ENCODE results near the gene SLC29A3.

SLC29A3 gene

DNA sequence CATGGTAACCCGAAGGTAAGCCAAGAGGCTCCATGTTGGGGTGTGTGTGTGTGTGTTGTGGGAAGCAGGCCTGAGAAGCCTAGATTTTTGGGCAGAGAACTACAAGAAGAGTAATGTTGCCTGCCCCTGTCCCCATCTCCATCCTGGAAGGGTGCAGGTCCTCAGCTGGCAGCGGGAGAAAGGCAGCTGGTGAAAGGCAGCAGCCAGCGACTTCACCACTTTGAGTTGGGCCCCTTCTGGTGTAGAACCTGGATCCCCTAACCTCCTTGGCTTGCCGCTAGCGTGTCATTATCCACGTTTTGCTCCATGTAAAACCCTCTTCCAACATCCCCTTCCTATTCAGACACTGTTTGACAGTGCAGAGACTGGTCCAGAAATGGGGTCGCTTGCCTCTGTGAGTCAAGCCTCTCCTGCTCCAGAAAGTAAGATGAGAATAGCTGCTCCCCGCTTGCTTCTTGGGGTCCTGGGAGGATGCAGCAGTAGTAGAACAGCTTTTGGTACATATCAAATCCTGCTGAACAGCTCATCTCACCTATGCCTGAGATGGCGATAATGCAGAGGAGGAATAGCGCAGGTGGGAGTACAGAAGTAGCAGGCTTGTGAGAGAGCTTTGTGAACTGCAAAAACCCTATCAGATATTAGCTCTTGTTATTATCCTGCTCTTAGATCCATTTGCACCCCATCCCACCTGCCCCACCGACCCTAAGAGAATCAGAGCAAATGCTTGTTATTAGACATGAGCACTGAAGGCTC lies 55.6 kb downstream of the SLC29A3 start:
- DNase-seq, result no peak

DNA sequence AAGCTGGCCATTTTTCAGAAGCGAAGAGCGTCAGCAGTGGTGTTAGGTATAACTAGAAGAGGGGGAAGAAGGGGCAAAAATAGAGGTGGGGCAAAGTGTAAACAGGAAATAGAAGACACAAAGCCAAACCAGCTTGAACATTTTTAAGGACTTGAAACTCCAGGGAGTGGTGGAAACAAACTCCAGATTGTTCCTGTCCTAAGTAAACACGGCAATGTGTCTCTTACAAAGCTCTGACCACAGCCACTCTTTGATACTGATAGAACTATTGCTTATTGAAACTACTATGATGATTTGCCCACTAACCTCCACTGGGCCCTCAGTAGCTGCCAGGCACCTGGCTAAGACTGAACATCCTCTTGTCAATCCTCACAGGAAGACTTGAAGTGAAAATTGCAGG lies 56.9 kb downstream of the SLC29A3 start:
- no peak for DNase-seq

GRCh38 chr10:71378336-71379117 lies 59.5 kb downstream of the SLC29A3 start:
- no peak for DNase-seq

DNA sequence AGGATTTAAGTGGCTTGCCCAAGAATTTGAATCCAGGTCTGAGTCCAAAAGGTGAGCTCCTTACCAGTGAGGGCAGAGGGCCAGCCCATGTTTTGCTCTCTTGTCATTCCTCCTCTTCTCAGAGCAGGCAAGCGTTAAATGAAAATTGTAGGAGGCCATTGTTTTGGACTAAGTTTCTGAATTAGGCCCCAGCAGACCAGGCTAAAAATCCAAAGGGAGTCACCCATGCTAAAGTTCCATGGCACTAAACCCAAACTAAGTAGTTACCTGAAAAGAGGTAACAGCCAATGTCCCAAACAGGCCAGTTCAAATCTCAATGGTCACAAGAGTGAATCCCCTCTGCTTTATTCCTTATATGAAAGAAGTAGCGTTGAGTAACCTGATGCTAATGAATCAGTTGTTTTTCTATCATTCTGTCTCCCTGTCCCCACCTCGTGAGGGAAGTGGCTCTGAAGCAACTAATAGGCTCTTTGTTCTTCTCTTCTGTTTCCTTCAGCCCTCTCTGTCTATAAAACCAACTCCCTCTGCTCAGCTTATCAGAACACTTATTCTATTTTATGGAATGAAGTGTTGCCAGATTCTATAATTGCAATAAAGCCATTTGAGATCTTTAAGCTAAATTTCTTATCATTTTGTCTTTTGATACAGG lies 60.2 kb downstream of the SLC29A3 start:
- no peak for DNase-seq

- no peak for DNase-seq
These were observed 61.8 kb downstream of the SLC29A3 start for GRCh38 chr10:71380841-71381240.

DNA sequence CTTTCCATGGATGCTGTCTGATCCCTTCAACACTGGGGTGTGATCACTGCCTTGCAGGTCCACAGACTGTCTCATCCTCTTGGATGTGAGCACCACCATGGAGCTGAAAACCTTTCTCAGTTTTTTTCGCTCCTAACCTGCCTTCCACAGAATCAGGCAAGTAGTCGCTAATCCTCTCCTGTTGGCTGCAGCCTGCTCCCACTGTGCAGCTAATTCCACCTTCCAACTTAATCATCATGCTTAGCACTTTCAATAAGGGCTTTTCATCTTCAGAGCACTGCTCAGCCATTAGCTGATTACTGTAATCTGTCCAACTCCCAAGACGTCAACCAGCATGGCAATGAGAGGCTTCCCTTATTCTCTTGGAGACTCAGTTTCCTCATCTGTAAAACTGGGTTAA lies 62.6 kb downstream of the SLC29A3 start:
- no peak for DNase-seq

DNA sequence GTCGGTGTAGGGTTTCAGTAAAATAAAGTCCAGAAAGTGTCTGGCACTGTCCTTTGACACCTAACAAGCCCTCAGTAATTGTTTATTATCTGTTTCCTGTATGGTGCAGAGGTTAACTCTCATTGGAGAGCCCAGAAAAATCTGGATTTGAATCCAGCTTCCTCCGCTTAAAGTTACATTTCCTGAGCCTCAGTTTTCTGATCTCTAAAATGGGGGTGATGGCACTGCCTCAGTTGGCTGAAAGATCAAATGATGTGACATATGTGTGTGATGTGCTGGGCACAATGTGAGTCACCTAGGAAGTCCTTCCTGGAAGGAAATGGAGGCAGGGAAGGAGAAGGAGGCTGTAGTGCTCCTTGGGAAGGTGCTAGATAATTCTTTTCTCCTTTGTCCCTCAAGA lies 63.0 kb downstream of the SLC29A3 start:
- no peak for DNase-seq

DNA sequence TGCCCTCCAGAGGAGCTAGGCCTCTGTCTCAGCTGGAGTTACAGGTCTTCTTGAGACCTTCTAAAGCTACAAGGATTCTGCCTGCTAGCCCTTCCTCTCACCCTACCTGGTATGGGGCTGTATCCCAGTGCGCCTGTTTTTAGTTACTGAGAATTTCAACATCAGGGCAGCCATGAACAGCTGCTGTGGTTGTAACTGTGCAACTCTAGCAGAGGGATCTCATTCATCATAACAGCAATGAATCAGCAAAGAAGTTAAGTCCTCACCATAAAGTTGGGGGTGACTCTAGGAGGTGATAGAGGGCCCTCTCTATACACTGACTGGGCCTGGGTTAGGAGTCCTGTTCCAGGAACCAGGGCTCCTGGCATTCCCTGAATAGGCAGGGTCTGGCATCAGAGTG lies 63.7 kb downstream of the SLC29A3 start:
- no peak for DNase-seq

DNA sequence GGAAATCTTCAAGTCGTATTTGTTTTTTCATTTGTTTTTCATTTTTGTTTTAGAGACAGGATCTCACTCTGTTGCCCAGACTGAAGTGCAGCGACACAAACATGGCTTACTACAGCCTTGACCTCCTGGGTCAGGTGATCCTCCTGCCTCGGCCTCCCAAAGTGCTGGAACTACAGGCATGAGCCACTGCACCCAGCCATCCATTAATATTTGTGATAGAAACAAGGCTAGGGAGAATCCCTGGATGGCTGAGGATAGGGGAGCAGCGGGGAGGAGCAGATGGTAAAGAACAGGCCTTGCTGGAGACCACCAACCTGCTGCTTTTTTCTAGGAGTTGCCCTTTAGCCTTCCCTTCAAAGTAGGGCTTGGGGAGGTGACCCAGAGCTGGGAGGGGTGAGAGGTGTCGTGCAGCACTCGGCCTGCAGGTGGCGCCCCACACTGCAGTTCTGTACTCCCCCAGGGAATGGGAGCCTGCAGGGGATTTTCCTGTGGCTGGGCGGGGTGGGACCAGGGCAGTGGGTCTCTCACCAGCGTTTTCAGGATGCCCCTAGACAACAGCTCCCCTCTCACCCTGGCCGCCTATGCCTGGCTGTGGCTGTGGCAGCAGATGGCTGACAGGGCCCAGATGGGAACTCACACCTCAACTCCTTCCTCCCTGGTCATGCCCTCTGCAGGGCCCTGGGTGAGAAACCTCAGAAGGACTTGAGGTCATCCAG lies 65.1 kb downstream of the SLC29A3 start:
- peak; percentile 57 to 77 for DNase-seq

- DNase-seq, result no peak
These were observed 69.1 kb downstream of the SLC29A3 start for GRCh38 chr10:71388171-71388570.

DNA sequence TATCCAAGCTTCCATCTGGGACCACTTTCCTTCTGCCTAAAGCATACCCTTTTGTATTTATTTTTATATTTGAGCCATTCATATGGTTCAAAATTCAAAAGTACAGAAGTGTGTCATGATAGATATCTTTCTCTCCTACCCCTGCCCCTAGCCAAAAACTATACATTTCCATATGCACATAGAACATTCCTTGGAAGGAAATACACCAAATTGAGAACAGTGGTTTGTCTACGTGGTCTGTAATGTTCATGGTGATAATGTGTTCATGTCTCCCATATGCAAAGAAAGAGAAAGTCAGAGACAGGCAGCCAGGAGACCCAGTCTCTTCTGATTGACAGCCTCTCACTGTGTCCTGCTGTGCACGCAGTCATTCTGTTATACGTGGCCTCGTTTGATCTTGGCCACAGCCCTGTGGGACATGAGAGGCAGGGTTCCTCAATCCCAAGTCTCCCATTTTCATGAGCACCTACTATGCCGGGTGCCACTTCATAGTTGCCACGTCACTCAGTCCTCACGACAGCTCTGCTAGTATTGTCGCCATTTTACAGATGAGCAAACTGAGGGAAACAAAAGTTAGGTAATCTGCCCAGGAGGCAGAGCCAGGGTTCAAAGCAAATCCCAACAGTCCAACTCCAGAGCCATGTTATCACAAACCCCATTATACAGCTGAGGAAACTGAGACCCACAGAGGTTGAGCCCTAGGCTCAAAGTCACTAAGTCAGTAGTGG lies 69.7 kb downstream of the SLC29A3 start:
- DNase-seq, result no peak

GRCh38 chr10:71389768-71390460 lies 70.9 kb downstream of the SLC29A3 start:
- no peak for DNase-seq

- no peak for DNase-seq
These were observed 71.4 kb downstream of the SLC29A3 start for GRCh38 chr10:71390461-71390835.

DNA sequence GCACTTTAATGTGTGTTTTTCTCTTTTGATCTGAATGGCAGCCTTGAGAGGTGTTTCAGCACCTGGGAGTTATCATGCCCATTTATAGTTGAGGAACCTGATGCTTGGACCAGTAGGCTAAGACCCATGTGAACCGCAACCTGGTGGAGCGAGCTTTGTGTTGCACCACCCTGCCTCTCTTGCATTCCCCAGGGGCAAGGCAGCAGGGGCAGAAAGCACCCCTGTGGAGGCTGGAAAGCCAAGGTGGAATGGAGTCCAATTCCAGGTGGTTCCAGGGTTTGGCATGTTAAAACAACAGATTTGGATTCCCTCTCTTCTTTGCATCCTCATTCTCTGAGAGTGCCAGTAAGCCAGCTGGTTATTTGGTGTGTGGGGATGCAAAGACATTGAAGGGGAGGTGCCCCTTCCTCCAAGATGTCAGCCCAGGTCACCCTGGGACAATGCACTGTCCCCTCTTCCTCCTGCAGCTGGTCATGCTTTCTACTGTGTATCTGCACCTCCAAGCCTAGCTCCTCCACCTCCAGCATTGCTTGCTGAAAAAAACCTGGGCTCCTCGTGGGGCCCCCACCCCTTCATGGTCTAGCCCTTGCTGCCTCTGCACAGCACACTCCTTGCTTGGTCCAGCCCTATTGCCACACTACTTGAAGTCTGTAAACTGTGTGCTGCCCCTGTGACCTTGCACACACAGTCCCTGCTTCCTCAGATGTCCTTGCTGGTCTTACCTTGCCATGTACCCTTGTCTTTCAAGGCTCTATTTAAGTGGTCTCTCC lies 72.0 kb downstream of the SLC29A3 start:
- no peak for DNase-seq

- DNase-seq, result no peak
These were observed 72.6 kb downstream of the SLC29A3 start for GRCh38 chr10:71391701-71392100.

DNA sequence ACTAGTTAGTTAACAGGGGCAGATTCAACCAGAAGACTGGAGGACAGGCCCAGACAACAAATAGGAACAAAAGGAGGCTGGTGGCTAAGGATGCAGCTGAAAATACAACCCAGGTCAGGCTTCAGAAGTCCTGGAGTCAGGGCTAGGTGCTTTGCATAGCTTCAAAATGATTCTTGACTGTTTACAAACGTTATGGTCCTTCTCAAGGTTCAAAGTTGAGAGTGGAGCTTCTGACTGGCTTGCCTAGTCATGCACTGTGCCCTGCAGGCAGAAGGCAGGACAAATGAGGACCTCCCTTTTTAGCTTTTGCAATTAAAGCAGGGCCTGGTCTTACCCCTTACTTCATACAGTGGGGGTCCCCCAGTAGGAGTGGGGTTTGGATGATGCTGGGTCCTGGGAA lies 73.2 kb downstream of the SLC29A3 start:
- no peak for DNase-seq

GRCh38 chr10:71392791-71393781 lies 74.0 kb downstream of the SLC29A3 start:
- DNase-seq, result no peak

GRCh38 chr10:71393841-71394475 lies 74.9 kb downstream of the SLC29A3 start:
- no peak for DNase-seq

DNA sequence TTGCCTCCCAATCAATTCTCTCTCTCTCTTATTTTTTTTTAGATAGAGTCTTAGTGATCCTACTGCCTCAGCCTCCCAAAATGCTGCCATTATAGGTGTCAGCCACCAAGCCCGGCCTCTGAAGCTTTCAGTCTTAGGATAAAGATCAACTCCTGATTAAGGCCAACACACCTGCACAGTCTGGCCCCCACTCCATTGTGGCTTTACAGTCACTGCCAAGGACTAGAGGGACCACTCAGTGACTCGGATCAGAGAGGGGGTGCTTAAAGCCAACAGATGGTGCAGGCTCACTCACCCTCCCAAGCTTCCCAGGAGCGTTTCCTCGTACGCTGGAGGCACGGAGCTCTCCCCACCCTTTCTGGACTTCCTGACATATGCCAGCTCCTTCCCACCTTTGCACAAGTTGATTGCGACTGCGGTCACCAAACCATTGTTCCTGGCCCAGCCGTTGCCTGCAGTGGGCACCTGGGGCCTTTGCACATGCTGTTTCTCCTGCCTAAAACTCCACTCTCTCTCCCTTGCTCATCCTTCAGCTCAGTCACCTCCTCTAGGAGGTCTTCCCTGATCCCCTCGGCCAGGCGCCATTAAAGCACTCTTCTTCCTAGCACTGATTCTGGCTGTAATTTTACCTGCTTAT lies 76.0 kb downstream of the SLC29A3 start:
- DNase-seq, result no peak

Data from stimulated activated CD4-positive, alpha-beta T cell treated with anti-CD3 and anti-CD28 coated beads, Interleukin-4, amount 100 ng/mL, for 4 hours (primary cell).